ENCODE data around the gene MRPL22. TPM values are rescaled to one million over a fixed set of nuclear protein-coding genes. Genes with fewer than 3 reads are reported as not detected.
"Not testable (repeated sequence)": the region's sequence is repeated elsewhere in the genome, so short reads cannot be mapped to it uniquely, and the experiment has no call there.

Gene MRPL22
- total and polyA plus RNA-seq, 4 donors = 17.2 to 42.3 (median 35.8) TPM

DNA sequence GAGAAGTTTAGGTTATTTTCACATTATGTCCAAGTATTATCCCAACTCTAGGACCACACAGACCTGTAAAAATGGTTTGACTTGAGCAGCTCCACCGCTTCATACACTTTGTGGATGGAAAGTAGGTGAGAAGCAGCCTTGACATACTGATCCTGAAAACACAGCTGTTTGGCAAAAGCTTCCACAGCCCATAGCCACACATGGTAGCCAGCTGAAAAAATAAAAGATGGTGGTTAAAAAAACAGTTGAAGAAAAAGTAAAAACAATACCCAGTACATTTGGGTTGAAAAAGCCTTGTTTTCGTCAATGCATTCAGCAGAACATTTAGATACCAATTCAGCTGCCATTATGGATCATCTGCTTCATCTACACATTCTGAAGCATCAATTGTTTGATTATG, 39.6 kb upstream of the MRPL22 start:
- WGBS (ENCODE audit: insufficient coverage) = no CpG with 5 or more reads among the region's 2 CpGs
- H3K36me3 ChIP-seq (ENCODE audit: control insufficient read depth, insufficient read depth, low read length) = peaks cover 46% of the 10 kb centered on the region
- peak in 3 of 6 donors; percentile 1 to 54 (median 18) for DNase-seq (ENCODE audit: low read depth in 4 of 6, low spot score in 6 of 6)
- H3K4me1 ChIP-seq (ENCODE audit: control insufficient read depth, insufficient read depth, low read length) = no peaks in the 10 kb centered on the region
- no peak overlapping the region for H3K4me3 ChIP-seq (ENCODE audit: low read depth, low read length)
- H3K9me3 ChIP-seq (ENCODE audit: control insufficient read depth, insufficient read depth, low read length) = no peaks in the 10 kb centered on the region
- H3K27me3 ChIP-seq (ENCODE audit: control insufficient read depth, insufficient read depth, low read length) = no peaks in the 10 kb centered on the region
- H3K27ac ChIP-seq (ENCODE audit: low read depth, low read length) = no peak overlapping the region

DNA sequence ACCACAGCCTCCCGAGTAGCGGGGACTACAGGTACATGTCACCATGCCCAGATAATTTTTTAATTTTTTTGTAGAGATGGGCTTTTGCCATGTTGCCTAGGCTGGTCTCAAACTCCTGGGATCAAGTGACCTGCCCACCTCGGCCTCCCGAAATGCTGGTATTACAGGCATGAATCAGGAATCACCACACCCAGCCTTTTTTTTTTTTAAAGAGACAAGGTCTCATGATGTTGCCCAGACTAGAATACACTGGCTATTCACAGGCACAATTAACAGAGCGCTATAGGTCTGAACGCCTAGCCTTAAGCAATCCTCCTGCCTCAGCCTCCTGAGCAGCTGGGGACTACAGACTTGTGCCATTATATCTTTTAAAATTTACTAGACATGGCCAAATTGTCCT, 39.0 kb upstream of the MRPL22 start:
- no peaks in the 10 kb centered on the region for H3K4me1 ChIP-seq (ENCODE audit: control insufficient read depth, insufficient read depth, low read length)
- peak overlapping the region; percentile 43 for H3K27ac ChIP-seq (ENCODE audit: low read depth, low read length)
- no peak for DNase-seq (ENCODE audit: low read depth in 4 of 6, low spot score in 6 of 6)
- no peaks in the 10 kb centered on the region for H3K9me3 ChIP-seq (ENCODE audit: control insufficient read depth, insufficient read depth, low read length)
- no peak overlapping the region for H3K4me3 ChIP-seq (ENCODE audit: low read depth, low read length)
- peaks cover 46% of the 10 kb centered on the region for H3K36me3 ChIP-seq (ENCODE audit: control insufficient read depth, insufficient read depth, low read length)
- H3K27me3 ChIP-seq (ENCODE audit: control insufficient read depth, insufficient read depth, low read length) = no peaks in the 10 kb centered on the region
- 85% methylated on average over 4 of the region's 6 CpGs for WGBS (ENCODE audit: insufficient coverage)

- DNase-seq (ENCODE audit: low read depth in 4 of 6, low spot score in 6 of 6); H3K27ac ChIP-seq (ENCODE audit: low read depth, low read length); H3K4me3 ChIP-seq (ENCODE audit: low read depth, low read length); H3K4me1 ChIP-seq (ENCODE audit: control insufficient read depth, insufficient read depth, low read length); H3K27me3 ChIP-seq (ENCODE audit: control insufficient read depth, insufficient read depth, low read length); H3K9me3 ChIP-seq (ENCODE audit: control insufficient read depth, insufficient read depth, low read length): not testable (repeated sequence)
- peaks cover 43% of the 10 kb centered on the region for H3K36me3 ChIP-seq (ENCODE audit: control insufficient read depth, insufficient read depth, low read length)
- 95% methylated on average over 3 of the region's 7 CpGs for WGBS (ENCODE audit: insufficient coverage)
Observed at GRCh38 chr5:154905601-154906000, 35.3 kb upstream of the MRPL22 start.

- peaks cover 28% of the 10 kb centered on the region for H3K36me3 ChIP-seq (ENCODE audit: control insufficient read depth, insufficient read depth, low read length)
- no peak overlapping the region for H3K4me3 ChIP-seq (ENCODE audit: low read depth, low read length)
- H3K27me3 ChIP-seq (ENCODE audit: control insufficient read depth, insufficient read depth, low read length) = no peaks in the 10 kb centered on the region
- DNase-seq (ENCODE audit: low read depth in 4 of 6, low spot score in 6 of 6) = peak in 1 of 6 donors; percentile 23
- H3K4me1 ChIP-seq (ENCODE audit: control insufficient read depth, insufficient read depth, low read length) = no peaks in the 10 kb centered on the region
- no peak overlapping the region for H3K27ac ChIP-seq (ENCODE audit: low read depth, low read length)
- 86% methylated on average over 2 of the region's 3 CpGs for WGBS (ENCODE audit: insufficient coverage)
- H3K9me3 ChIP-seq (ENCODE audit: control insufficient read depth, insufficient read depth, low read length) = no peaks in the 10 kb centered on the region
Observed at GRCh38 chr5:154916874-154917273, 24.0 kb upstream of the MRPL22 start.

GRCh38 chr5:154917757-154918156, 23.1 kb upstream of the MRPL22 start:
- DNase-seq (ENCODE audit: low read depth in 4 of 6, low spot score in 6 of 6) = peak in 2 of 6 donors; percentile 6 to 66
- Histone ChIP-seq H3K4me1 (ENCODE audit: control insufficient read depth, insufficient read depth, low read length) (no peaks in the 10 kb centered on the region), H3K27ac (ENCODE audit: low read depth, low read length) (no peak overlapping the region), H3K4me3 (ENCODE audit: low read depth, low read length) (no peak overlapping the region), H3K27me3 (ENCODE audit: control insufficient read depth, insufficient read depth, low read length) (no peaks in the 10 kb centered on the region), H3K9me3 (ENCODE audit: control insufficient read depth, insufficient read depth, low read length) (no peaks in the 10 kb centered on the region), H3K36me3 (ENCODE audit: control insufficient read depth, insufficient read depth, low read length) (peaks cover 32% of the 10 kb centered on the region)
- 100% methylated on average over 2 of the region's 4 CpGs for WGBS (ENCODE audit: insufficient coverage)

GRCh38 chr5:154923441-154924430, 17.1 kb upstream of the MRPL22 start:
- 100% methylated on average over 1 of the region's 7 CpGs for WGBS (ENCODE audit: insufficient coverage)
- Histone ChIP-seq H3K27me3 (ENCODE audit: control insufficient read depth, insufficient read depth, low read length) (no peaks in the 10 kb centered on the region), H3K27ac (ENCODE audit: low read depth, low read length) (no peak overlapping the region), H3K4me3 (ENCODE audit: low read depth, low read length) (no peak overlapping the region), H3K9me3 (ENCODE audit: control insufficient read depth, insufficient read depth, low read length) (no peaks in the 10 kb centered on the region), H3K4me1 (ENCODE audit: control insufficient read depth, insufficient read depth, low read length) (no peaks in the 10 kb centered on the region), H3K36me3 (ENCODE audit: control insufficient read depth, insufficient read depth, low read length) (peaks cover 46% of the 10 kb centered on the region)
- no peak for DNase-seq (ENCODE audit: low read depth in 4 of 6, low spot score in 6 of 6)

GRCh38 chr5:154933537-154933936, 7.3 kb upstream of the MRPL22 start:
- Histone ChIP-seq H3K4me3 (ENCODE audit: low read depth, low read length) (no peak overlapping the region), H3K9me3 (ENCODE audit: control insufficient read depth, insufficient read depth, low read length) (no peaks in the 10 kb centered on the region), H3K27ac (ENCODE audit: low read depth, low read length) (no peak overlapping the region), H3K27me3 (ENCODE audit: control insufficient read depth, insufficient read depth, low read length) (no peaks in the 10 kb centered on the region), H3K36me3 (ENCODE audit: control insufficient read depth, insufficient read depth, low read length) (peaks cover 21% of the 10 kb centered on the region), H3K4me1 (ENCODE audit: control insufficient read depth, insufficient read depth, low read length) (peaks cover 13% of the 10 kb centered on the region)
- no peak for DNase-seq (ENCODE audit: low read depth in 4 of 6, low spot score in 6 of 6)
- WGBS (ENCODE audit: insufficient coverage) = 100% methylated on average over 2 of the region's 3 CpGs

- H3K36me3 ChIP-seq (ENCODE audit: control insufficient read depth, insufficient read depth, low read length) = peaks cover 17% of the 10 kb centered on the region
Observed at GRCh38 chr5:154934881-154935280, 6.0 kb upstream of the MRPL22 start.

DNA sequence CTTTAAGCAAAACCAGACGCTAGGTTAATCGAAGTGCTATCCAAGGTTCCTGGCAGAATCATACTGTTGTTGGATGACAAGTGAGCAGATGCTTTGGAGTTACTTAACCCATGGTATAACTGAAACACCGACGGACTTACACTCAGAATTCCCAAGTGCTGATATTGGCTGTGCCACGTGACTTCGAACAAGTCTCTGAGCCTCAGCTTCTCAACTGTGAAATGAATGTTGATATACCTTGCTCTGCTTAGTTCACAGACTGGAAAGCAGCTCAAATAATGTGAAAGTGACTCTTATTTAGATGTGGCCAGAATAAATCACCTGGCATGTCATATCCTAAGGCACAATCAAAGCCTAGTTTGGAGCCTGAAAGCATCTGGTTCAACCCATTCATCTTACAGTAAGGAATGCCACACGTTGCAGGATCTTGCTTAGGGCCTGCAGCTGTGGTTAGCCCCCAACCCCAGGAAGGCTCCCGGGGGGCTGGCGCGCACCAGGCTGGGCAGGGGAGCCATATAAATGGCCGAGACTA, 3.6 kb upstream of the MRPL22 start:
- no peaks in the 10 kb centered on the region for H3K9me3 ChIP-seq (ENCODE audit: control insufficient read depth, insufficient read depth, low read length)
- peak overlapping the region; percentile 76 for H3K27ac ChIP-seq (ENCODE audit: low read depth, low read length)
- peak overlapping the region; percentile 89 for H3K4me3 ChIP-seq (ENCODE audit: low read depth, low read length)
- peak in 1 of 6 donors; percentile 3 for DNase-seq (ENCODE audit: low read depth in 4 of 6, low spot score in 6 of 6)
- H3K36me3 ChIP-seq (ENCODE audit: control insufficient read depth, insufficient read depth, low read length) = peaks cover 7% of the 10 kb centered on the region
- peaks cover 20% of the 10 kb centered on the region for H3K4me1 ChIP-seq (ENCODE audit: control insufficient read depth, insufficient read depth, low read length)
- 0% methylated on average over 7 of the region's 11 CpGs for WGBS (ENCODE audit: insufficient coverage)
- no peaks in the 10 kb centered on the region for H3K27me3 ChIP-seq (ENCODE audit: control insufficient read depth, insufficient read depth, low read length)

More at GRCh38 chr5:154934881-154935280, 6.0 kb upstream of the MRPL22 start:
- H3K27me3 ChIP-seq (ENCODE audit: control insufficient read depth, insufficient read depth, low read length) = no peaks in the 10 kb centered on the region
- H3K4me1 ChIP-seq (ENCODE audit: control insufficient read depth, insufficient read depth, low read length) = peaks cover 13% of the 10 kb centered on the region
- H3K27ac ChIP-seq (ENCODE audit: low read depth, low read length) = no peak overlapping the region
- H3K9me3 ChIP-seq (ENCODE audit: control insufficient read depth, insufficient read depth, low read length) = no peaks in the 10 kb centered on the region
- H3K4me3 ChIP-seq (ENCODE audit: low read depth, low read length) = no peak overlapping the region
- DNase-seq (ENCODE audit: low read depth in 4 of 6, low spot score in 6 of 6) = no peak

Data from spinal cord (tissue), 10 donors.